Stomach (tissue), 4 donors: ENCODE results near the gene C1orf56.

Experiments
- CTCF ChIP-seq, 7 experiments: fragments of 450-650 bp in 4 of 7; fragments of 200-600 bp in 3 of 7; sonication (generic) in 3 of 7; IDR thresholded peaks; one replicate each; pipeline ENCODE4 v1.5.1; 2016 to 2019; ENCODE audit warnings: antibody characterized with exemption in 7 of 7, control low read depth in 2 of 7, mild to moderate bottlenecking in 1 of 7
- POLR2A ChIP-seq, 4 donors: fragments of 450-650 bp; IDR thresholded peaks; one replicate each; pipeline ENCODE4 v1.6.1; 2016; ENCODE audit warnings: antibody characterized with exemption in 4 of 4, control low read depth in 2 of 4, mild to moderate bottlenecking in 1 of 4, moderate library complexity in 1 of 4

GRCh38 chr1:151012684-151013471 is 34.7 kb upstream of the C1orf56 start:
- no peak for TF ChIP-seq CTCF (IDR thresholded peaks at IDR 0.05)
- TF ChIP-seq POLR2A (IDR thresholded peaks at IDR 0.05), result no peak
